Fibroblast of skin of back (primary cell): ENCODE results near the gene PITHD1.
"Not testable (repeated sequence)": the region's sequence is repeated elsewhere in the genome, so short reads cannot be mapped to it uniquely, and the experiment has no call there.

ENCODE experiments used
- DNase-seq: peaks from one replicate; pipeline ENCODE4 v3.0.0-alpha.2; 2013

PITHD1 gene

DNA sequence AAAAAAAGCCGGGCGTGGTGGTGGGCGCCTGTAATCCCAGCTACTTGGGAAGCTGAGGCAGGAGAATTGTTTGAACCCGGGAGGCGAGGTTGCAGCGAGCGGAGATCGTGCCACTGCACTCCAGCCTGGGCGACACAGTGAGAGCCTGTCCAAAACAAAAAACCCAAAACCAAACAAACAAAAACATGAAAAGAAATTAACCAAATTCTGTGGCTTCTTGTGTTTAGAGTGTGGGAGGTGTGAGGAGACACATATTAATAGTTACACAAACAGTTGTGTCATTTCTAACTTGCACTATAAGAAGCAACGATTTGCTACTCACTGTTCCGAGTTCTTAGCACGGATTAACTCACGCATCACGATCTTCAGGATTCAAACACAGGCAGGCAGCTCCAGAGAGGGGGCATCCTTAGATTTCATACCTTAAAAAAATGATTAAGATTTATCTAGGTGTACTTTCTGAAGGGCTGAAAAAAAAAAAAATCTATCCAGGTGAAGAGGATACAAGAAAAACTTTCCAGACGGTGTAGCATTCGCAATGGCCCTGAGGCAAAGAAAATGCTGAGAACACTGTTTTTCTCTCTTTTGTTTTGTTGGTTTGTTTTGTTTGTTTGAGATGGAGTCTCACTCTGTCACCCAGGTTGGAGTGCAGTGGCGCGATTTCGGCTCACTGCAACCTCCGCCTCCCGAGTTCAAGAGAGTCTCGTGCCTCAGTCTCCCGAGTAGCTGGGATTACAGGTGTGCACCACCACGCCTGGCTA, 47.7 kb downstream of the PITHD1 start:
- DNase-seq = no peak

DNA sequence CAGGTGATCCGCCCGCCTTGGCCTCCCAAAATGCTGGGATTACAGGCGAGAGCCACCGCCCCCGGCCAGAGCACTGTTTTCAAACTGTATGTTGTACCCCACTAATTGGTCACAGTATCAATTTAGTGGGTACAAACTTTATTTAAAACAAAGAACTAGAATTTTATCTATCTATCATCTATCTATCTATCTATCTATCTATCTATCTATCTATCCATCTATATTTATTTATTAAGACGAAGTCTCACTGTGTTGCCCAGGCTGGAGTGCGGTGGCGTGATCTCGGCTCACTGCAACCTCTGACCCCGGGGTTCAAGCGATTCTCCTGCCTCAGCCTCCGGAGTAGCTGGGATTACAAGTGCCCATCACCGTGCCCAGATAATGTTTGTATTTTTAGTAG, 48.4 kb downstream of the PITHD1 start:
- not testable (repeated sequence) for DNase-seq

DNA sequence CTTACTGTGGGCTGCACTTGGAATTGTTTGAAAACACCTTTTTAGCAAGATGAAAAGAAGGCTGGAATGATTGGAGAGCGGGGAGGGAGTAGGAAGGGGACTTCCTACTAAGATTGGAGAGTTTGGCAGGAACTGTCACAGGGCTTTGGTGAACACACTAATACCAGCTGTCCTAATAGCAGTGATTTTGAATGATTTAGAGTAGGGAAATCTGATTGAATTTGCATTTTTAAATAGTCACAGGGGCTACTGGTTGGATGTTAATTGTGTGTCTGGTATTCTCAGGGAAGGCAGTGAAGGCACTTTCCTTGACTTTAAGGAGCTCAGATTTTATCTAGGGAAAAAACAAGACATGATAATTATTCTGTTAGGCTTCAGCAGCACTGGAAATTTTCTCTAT, 49.5 kb downstream of the PITHD1 start:
- no peak for DNase-seq

DNA sequence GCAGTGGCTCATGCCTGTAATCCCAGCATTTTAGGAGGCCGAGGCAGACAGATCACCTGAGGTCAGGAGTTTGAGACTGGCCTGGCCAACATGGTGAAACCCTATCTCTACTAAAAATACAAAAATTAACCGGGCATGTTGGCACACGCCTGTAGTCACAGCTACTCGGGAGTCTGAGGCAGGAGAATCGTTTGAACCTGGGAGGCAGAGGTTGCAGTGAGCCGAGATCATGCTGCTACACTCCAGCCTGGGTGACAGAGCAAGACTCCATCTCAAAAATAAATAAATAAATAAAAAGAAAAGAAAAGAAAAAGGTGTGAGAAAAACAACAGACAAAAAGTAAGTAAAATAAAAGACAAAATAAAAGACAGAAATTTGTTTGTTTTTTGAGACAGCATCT, 55.9 kb downstream of the PITHD1 start:
- DNase-seq = not testable (repeated sequence)

DNA sequence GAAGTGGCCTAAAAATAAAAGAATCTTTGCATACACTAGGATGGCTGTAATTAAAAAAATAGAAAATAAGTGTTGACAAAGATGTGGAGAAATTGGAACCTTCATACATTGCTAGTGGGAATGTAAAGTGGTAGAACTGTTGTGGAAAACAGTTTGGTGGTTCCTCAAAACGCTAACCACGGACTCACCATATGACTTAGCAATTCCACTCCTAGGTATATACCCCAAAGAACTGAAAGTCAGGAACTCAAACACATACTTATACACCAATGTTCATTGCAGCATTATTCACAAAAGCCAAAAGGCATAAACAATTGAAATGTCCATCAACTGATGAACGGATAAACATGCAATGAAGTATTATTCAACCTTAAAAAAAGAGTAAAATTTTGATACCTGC, 57.8 kb downstream of the PITHD1 start:
- DNase-seq = no peak
